NK-92 treated with Interleukin-12 subunit alpha and Interleukin-12 subunit beta, amount 100 ng/mL, for 24 hours (cell line): Measurements from ENCODE around the gene CENPF.
"Not testable (repeated sequence)": the region's sequence is repeated elsewhere in the genome, so short reads cannot be mapped to it uniquely, and the experiment has no call there.

ENCODE experiments used
- DNase-seq: peaks from one replicate; lab custom pipeline; 2025; lab: John Stamatoyannopoulos, UW

The CENPF gene

GRCh38 chr1:214662223-214662785, 59.3 kb downstream of the CENPF start:
- no peak for DNase-seq

- no peak for DNase-seq
These were observed 61.8 kb downstream of the CENPF start for GRCh38 chr1:214664651-214665433.

- DNase-seq, result no peak
These were observed 62.7 kb downstream of the CENPF start for GRCh38 chr1:214665606-214666110.

- DNase-seq, result no peak
These were observed 63.7 kb downstream of the CENPF start for GRCh38 chr1:214666674-214667073.

- DNase-seq, result no peak
These were observed 67.1 kb downstream of the CENPF start for GRCh38 chr1:214670098-214670497.

- not testable (repeated sequence) for DNase-seq
These were observed 70.0 kb downstream of the CENPF start for GRCh38 chr1:214673029-214673428.

GRCh38 chr1:214673576-214673975, 70.6 kb downstream of the CENPF start:
- no peak for DNase-seq

GRCh38 chr1:214675524-214675923, 72.5 kb downstream of the CENPF start:
- not testable (repeated sequence) for DNase-seq

GRCh38 chr1:214676747-214677146, 73.8 kb downstream of the CENPF start:
- no peak for DNase-seq

GRCh38 chr1:214677945-214678344, 75.0 kb downstream of the CENPF start:
- DNase-seq, result no peak

GRCh38 chr1:214678386-214678785, 75.4 kb downstream of the CENPF start:
- no peak for DNase-seq

- no peak for DNase-seq
These were observed 80.6 kb downstream of the CENPF start for GRCh38 chr1:214683621-214684020.

GRCh38 chr1:214685906-214686305, 82.9 kb downstream of the CENPF start:
- no peak for DNase-seq

- no peak for DNase-seq
These were observed 83.5 kb downstream of the CENPF start for GRCh38 chr1:214686497-214686896.

- DNase-seq, result no peak
These were observed 85.9 kb downstream of the CENPF start for GRCh38 chr1:214688891-214689290.

GRCh38 chr1:214694769-214695168, 91.8 kb downstream of the CENPF start:
- no peak for DNase-seq

GRCh38 chr1:214698559-214698958, 95.6 kb downstream of the CENPF start:
- DNase-seq, result no peak

GRCh38 chr1:214700437-214700836, 97.4 kb downstream of the CENPF start:
- DNase-seq, result no peak

- DNase-seq, result no peak
These were observed 99.6 kb downstream of the CENPF start for GRCh38 chr1:214702556-214702955.

GRCh38 chr1:214707306-214708087, 104.5 kb downstream of the CENPF start:
- no peak for DNase-seq

- DNase-seq, result no peak
These were observed 105.4 kb downstream of the CENPF start for GRCh38 chr1:214708321-214708955.

GRCh38 chr1:214709241-214709640, 106.2 kb downstream of the CENPF start:
- DNase-seq, result no peak
